HG03159 (cell line): ENCODE results near the gene CDH12.
"Not testable (repeated sequence)": the region's sequence is repeated elsewhere in the genome, so short reads cannot be mapped to it uniquely, and the experiment has no call there.

ENCODE experiments used
- ATAC-seq: cut with Tn5 transposase; IDR thresholded peaks from one replicate; pipeline ENCODE4 v1.9.1; 2021; ENCODE audit warnings: mild to moderate bottlenecking, moderate library complexity; ENCODE audit not compliant: unreplicated experiment

CDH12 gene

DNA sequence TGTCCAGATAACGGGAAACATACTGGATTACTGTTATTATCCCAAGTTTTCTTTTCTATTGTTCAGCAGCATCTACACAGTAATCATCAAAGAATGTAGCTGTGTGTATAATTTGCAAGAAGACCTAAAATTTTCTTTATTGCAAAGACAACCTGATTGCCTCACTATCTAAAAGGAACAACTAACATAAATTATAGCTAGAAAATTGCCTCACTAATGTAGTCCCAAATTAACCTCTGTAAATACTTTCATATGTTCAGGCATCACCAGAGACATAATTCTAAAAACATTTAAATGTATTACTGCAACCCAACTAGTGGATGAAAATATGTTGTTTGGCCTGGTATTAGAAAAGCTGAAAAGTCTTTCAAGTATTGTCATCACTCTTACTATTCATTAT lies 275.4 kb downstream of the CDH12 start:
- no peak for ATAC-seq

DNA sequence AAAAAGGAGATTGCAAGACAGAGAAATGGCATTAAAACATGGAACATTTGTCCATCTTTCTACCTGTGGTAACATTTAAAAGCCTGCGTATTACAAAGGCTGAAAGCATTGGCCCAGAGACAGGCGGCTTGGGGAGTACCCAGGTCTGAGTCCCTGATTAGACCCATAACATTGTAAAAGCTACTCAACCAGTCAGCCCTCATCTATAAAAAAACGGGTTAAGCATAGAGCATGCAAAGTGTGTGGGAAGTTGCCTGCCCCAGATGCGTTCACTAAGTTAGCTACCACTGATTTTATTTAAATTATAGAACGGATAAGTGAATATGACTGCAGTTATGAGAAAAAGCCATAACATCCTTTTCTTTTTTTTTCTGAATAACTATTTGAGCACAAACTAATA lies 276.1 kb downstream of the CDH12 start:
- ATAC-seq: no peak

GRCh38 chr5:22572941-22573340 lies 280.2 kb downstream of the CDH12 start:
- no peak for ATAC-seq

GRCh38 chr5:22567983-22568382 lies 285.2 kb downstream of the CDH12 start:
- ATAC-seq: no peak

- ATAC-seq: no peak
These were observed 293.0 kb downstream of the CDH12 start for GRCh38 chr5:22560147-22560546.

DNA sequence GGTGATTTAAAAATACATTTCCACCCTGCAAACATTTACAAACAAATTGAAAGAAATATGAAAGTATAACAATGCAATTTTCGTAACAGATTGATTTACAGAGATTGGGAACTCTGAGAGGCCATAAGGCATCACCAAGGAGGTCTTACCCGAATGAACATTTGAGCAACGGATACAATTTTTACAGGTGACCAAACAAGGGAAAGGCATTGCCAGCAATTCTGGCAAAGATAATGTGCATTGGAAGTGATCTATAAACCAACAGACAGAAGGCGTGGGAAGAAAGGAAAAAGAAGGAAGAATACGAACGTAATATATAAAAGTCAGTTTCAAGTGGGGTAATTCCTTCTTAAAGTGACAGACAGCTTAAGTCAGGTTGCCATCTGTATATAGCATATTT lies 295.9 kb downstream of the CDH12 start:
- ATAC-seq: no peak

DNA sequence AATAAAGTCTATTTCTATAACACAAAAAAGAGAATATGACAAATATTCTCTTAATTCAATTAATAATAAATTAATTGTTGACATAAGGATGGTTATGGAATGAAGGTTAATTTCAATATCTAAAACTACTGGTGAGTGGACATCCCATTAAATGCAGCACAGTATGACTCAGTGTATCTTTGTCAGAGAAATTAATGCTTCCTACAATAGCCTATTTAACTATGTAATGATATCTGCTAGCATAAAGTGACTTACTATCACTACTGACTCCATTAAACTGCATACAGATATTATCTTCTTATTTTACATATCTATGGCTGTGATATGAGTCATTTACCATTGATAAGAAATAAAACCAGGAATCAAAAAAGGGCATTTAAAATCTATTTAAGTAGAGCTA lies 298.7 kb downstream of the CDH12 start:
- ATAC-seq: no peak

- no peak for ATAC-seq
These were observed 303.1 kb downstream of the CDH12 start for GRCh38 chr5:22549876-22550671.

DNA sequence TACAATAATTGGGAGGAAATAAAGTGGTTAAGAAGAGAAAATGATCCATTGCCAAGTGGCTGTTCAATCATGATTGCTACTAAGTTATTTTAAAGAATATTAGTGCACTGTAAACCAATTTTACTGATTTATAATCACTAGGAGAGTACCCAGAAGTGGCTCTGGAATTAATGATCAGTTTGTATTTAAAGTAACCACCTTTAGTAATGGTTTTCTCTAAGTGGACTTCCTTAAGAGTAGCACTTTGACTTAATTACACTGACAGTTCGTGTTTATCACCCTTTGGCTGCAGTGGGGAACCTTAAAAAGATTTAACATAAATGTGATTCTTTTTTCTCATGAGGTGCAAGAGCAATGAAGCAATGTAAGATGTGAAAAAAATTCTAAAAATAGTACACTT lies 310.8 kb downstream of the CDH12 start:
- no peak for ATAC-seq

GRCh38 chr5:22541037-22541436 lies 312.1 kb downstream of the CDH12 start:
- ATAC-seq: no peak

DNA sequence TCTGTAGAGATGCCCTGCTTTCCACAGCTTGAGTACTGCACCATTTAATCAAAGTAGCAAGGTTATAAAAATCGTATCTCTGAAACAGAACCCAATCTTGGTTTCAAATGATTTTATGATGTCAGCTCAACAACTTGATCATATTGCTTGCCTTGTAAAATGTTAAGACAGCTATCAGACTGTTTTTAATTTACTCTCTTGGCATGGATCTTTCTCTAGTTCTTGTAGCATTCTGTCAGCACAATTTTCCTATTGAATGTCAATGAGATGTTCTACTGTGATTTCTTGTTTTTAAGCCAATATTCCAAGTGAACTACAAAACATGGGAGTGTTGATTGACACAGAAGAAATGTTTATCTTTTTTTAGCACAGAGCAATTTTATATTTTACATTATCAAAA lies 313.4 kb downstream of the CDH12 start:
- ATAC-seq: no peak

GRCh38 chr5:22531986-22532385 lies 321.2 kb downstream of the CDH12 start:
- ATAC-seq: no peak

GRCh38 chr5:22521521-22521920 lies 331.6 kb downstream of the CDH12 start:
- ATAC-seq: no peak

GRCh38 chr5:22516497-22516896 lies 336.6 kb downstream of the CDH12 start:
- ATAC-seq: not testable (repeated sequence)

DNA sequence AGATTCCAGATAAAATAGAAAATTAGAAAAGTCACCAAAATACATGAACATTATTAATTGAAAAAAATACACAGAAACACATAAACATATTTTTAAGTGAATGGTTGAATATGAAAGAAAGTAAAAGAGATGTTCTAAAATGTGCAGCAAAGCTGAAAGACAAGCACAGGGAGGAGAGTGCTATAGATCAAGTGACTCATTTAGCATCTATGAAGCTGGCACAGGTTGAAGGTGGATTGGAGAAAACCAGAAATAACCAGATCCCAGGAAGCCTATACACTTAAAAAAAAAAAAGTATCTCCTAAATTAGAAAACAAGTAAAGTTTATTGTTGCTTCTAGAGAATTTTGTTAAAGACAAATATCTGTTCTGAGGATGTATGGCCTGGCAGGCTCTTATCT lies 338.9 kb downstream of the CDH12 start:
- no peak for ATAC-seq

- ATAC-seq: no peak
These were observed 347.3 kb downstream of the CDH12 start for GRCh38 chr5:22505891-22506290.

GRCh38 chr5:22504411-22504810 lies 348.7 kb downstream of the CDH12 start:
- no peak for ATAC-seq

DNA sequence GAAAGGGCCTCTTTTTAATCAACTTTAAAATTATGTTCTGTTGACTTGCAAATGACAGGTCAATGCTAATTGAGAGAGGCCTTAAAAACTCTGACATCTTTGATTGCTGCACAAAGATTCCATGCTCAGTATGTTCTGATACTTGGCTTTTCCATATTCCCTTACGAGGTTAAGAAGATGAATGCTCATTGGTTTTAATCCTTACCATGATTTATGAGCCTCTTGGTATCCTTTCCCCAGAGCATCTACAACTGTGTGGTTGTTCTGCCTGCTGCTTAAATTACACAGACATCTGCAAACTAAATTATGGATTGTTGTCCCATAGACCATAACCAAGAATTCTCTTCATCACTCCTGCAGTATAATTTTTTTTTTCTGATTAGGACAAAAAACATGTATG lies 352.6 kb downstream of the CDH12 start:
- no peak for ATAC-seq

- no peak for ATAC-seq
These were observed 356.5 kb downstream of the CDH12 start for GRCh38 chr5:22496666-22497065.

DNA sequence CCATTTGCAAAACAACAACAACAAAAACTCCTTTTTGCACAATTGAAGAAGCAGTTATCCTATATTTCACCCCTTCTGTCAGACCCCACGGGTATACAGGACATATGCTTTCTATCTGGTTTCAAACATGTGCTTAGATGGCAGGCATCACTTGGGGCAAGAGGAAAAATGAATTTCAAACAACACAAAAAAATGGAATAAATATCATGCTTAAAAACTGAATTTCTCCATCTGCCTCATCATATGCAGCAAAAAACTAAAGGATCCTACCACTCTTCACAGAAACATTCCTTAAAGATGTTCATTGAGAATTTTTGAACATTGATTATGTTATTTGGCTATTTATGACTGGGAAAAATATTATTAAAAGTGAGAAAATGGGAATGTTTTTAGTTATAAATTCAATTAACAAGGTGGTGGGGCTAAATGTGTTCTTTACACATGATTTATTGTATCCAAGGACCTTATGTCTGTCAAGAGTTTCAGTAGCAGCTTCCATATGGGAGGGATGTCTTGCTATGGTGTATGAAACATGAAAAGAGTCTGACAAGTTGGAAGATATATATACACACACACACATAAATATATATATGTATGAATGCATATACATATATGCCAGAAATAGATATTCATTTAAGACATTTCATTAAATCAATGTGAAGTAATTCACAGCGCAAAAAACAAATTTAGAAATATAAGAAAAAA lies 358.0 kb downstream of the CDH12 start:
- ATAC-seq: no peak

DNA sequence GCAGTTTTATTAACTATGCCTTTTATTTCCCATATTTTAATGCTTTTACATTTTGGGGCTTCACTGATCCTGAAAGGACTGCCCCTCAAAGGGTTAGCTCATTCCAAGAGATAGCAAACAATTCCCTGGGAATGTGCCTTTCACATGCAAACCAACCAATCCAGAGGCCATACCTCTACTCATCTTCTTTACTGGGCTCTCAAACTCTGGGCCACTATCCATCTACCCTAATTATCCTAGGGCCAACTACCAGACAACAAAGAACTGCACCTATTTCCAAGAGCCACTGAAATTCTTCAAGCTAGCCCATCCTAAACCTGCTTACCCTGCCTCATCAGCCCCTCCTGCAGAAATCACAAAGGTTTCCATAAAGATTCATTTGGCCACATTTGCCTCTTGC lies 364.7 kb downstream of the CDH12 start:
- ATAC-seq: no peak

GRCh38 chr5:22480305-22480704 lies 372.8 kb downstream of the CDH12 start:
- no peak for ATAC-seq

GRCh38 chr5:22473886-22474285 lies 379.3 kb downstream of the CDH12 start:
- no peak for ATAC-seq
